IPS DF 4.7 (cell line): ENCODE results near the gene RNASE7.

Experiments
- DNase-seq: peaks from one replicate; pipeline ENCODE4 v3.0.0-alpha.2; 2013; ENCODE audit warnings: low spot score; ENCODE audit errors: extremely low read depth

The RNASE7 gene

DNA sequence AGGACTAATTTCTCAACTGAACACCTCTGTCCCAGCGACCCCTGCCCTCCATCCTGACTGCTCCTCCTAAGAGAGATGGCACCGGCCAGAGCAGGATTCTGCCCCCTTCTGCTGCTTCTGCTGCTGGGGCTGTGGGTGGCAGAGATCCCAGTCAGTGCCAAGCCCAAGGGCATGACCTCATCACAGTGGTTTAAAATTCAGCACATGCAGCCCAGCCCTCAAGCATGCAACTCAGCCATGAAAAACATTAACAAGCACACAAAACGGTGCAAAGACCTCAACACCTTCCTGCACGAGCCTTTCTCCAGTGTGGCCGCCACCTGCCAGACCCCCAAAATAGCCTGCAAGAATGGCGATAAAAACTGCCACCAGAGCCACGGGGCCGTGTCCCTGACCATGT, 756 bp downstream of the RNASE7 start:
- DNase-seq = no peak

GRCh38 chr14:21043387-21043973, 1.3 kb downstream of the RNASE7 start:
- DNase-seq = no peak

GRCh38 chr14:21043974-21044618, 1.9 kb downstream of the RNASE7 start:
- DNase-seq = no peak

DNA sequence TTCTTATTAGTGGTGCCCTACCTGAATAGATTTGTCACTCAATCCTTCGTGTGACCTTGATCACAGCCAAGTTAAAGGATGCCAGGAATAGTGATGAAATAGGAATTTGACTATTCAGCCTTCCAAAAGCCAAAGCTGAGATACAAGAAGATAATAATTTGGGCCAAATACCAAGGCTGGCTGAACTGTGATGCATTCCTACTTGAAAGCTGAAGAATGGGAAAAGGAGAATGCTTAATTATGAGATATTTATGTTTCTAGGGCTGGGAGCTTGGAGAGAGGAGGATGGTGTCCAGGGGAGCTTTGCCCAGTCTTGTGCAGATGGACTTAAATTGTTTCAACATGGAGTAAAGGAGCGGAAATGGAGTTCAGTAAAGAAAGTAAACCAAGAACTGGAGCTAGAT, 5.2 kb downstream of the RNASE7 start:
- no peak for DNase-seq

DNA sequence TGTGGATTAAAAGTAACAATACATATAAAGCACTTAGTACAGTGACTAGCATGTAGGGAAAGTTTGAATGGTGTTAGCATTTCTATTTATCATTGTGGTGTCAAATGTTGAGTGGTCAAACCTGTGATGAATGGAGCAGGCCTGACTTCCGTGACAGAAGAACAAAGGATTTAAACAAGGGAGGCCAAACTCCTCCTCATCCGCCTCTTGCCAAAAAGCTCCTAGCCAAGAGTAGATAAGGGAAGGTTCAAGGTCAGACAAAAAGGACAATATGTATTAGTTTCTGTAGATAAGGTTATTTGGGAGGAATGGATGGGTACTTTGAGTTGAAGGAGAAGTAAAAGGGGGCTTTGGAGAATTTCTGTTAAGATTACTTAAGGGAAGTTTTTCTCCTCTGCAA, 6.5 kb downstream of the RNASE7 start:
- DNase-seq = no peak

DNA sequence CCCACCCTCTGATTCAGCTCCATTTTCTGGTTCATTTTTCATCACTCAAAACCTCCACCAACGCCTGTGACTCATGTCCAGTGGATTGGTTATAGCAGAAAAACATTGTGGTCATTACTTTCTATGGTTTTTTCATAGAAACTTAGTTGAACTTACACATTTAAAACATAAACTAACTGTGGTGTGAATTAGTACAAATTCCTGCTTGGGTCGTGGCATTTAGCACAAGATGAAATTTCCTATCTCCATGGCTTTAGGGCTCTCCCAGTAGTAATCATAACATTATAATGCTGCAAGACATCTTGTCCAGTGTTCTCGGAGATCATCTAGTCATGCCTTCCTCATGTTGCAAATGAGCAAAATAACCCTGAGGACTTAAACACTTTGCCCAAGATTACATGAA, 7.1 kb downstream of the RNASE7 start:
- DNase-seq = no peak

GRCh38 chr14:21050597-21050996, 8.4 kb downstream of the RNASE7 start:
- DNase-seq = no peak

- no peak for DNase-seq
Observed at GRCh38 chr14:21053184-21054122, 11.3 kb downstream of the RNASE7 start.

DNA sequence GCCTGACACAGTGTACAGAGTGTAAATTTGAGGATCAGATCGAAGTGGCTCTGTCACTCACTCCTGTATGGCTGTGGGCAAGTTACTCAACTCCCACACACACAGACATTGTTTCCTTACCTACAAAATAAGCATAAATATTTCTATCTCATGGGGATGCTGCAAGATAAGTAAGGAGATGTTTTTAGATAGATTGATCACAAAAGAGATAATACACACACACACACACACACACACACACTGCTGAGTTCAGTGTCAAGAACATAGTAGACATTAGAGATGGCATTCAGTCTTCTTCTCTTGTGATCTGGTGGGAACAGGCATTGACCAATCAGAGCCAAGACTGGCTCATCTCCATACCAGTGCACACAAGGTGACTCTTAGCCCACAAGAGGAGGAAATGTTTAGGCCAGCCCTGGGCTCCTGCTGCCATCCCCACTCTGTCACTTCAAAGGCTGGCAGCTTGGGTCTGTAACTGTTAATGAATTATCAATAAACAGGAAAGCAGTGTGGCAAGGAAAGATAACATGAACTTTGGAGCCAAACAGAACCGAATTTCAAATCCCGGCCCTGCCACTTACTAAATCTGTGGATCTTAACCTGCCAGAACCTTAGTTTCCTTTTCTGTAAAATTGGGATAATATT, 12.1 kb downstream of the RNASE7 start:
- DNase-seq = no peak

DNA sequence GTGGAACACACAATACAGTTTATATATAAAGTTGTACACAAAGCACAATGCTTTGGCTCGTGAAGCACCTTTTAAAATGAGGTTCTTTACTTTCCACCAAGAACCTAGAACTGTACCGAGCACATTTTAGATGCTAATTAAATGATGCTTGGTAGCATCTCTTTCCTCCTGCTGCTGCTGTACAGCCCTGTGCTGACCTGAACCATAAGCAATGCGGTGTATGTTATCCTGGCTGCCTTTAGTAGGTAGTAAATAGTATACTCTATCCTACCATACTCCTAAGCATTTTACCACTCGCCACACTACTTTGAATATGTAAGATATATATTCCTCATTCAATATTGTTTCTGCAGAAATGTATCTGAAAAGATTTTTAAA, 12.6 kb downstream of the RNASE7 start:
- no peak for DNase-seq

GRCh38 chr14:21055432-21056117, 13.4 kb downstream of the RNASE7 start:
- DNase-seq = no peak

- DNase-seq = no peak
Observed at GRCh38 chr14:21056520-21057163, 14.5 kb downstream of the RNASE7 start.

DNA sequence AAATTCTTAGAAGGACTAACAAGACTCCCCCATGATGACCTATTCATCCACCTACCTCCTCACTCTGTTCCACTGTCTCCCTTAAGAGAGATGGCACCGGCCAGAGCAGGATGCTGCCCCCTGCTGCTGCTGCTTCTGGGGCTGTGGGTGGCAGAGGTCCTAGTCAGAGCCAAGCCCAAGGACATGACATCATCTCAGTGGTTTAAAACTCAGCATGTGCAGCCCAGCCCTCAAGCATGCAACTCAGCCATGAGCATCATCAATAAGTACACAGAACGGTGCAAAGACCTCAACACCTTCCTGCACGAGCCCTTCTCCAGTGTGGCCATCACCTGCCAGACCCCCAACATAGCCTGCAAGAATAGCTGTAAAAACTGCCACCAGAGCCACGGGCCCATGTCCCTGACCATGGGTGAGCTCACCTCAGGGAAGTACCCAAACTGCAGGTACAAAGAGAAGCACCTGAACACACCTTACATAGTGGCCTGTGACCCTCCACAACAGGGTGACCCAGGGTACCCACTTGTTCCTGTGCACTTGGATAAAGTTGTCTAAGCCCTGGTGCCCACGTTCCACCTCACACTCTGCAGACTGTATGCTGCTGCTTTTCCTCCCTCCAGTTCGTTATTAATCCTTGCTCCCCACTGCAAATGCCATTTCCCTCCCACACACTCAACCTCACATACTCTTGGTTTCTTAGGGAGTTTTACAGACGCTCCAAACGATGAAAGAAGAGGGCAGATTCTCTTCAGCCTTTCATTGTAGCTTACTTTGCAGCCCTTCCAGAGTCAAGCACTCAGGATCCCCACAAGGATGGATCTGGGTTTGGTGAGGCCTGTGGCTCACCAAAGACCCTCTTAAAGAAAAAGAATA, 15.9 kb downstream of the RNASE7 start, which contains the start of gene RNASE8:
TSS of gene RNASE8 (plus strand) at position 20 of the 873 bp plus-strand sequence. CDS start at position 91, 71 bp downstream.
- DNase-seq = no peak

GRCh38 chr14:21058903-21059302, 16.7 kb downstream of the RNASE7 start:
- no peak for DNase-seq

- DNase-seq = no peak
Observed at GRCh38 chr14:21059842-21060613, 17.9 kb downstream of the RNASE7 start.

- DNase-seq = no peak
Observed at GRCh38 chr14:21060614-21061346, 18.6 kb downstream of the RNASE7 start.

- no peak for DNase-seq
Observed at GRCh38 chr14:21061347-21061668, 19.1 kb downstream of the RNASE7 start.

- DNase-seq = no peak
Observed at GRCh38 chr14:21063479-21063878, 21.3 kb downstream of the RNASE7 start.
